Testis (tissue), 2 donors: ENCODE results near the gene ZNF408.

Experiments used
- POLR2A ChIP-seq: fragments of 450-650 bp; IDR thresholded peaks from one replicate; pipeline ENCODE4 v1.6.1; 2017; ENCODE audit warnings: antibody characterized with exemption, mild to moderate bottlenecking, moderate library complexity
- TF ChIP-seq, protein P1 (sequence below), 3 experiments: fragments of 450-650 bp in 2 of 3; fragments of 200-600 bp in 1 of 3; sonication (generic) in 1 of 3; IDR thresholded peaks; one replicate each; pipeline ENCODE4 v1.5.1; 2016 to 2019; ENCODE audit warnings: antibody characterized with exemption in 3 of 3, mild to moderate bottlenecking in 2 of 3, moderate library complexity in 1 of 3

DNA sequence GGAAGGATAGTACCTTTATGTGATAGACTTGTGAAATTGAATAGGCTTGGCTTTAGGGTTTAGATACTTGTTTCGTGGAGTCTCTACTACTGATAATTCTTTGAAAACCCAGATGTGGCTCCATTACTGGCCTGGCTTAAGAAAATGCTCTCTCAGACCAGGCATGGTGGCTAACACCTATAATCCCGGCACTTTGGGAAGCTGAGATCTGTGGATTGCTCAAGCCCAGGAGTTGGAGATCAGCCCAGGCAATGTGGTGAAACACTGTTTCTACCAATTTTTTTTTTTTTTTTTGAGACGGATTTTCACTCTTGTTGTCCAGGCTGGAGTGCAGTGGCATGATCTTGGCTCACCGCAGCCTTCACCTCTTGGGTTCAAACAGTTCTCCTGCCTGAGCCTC, 42.6 kb upstream of the ZNF408 start:
- TF ChIP-seq, protein P1, sequence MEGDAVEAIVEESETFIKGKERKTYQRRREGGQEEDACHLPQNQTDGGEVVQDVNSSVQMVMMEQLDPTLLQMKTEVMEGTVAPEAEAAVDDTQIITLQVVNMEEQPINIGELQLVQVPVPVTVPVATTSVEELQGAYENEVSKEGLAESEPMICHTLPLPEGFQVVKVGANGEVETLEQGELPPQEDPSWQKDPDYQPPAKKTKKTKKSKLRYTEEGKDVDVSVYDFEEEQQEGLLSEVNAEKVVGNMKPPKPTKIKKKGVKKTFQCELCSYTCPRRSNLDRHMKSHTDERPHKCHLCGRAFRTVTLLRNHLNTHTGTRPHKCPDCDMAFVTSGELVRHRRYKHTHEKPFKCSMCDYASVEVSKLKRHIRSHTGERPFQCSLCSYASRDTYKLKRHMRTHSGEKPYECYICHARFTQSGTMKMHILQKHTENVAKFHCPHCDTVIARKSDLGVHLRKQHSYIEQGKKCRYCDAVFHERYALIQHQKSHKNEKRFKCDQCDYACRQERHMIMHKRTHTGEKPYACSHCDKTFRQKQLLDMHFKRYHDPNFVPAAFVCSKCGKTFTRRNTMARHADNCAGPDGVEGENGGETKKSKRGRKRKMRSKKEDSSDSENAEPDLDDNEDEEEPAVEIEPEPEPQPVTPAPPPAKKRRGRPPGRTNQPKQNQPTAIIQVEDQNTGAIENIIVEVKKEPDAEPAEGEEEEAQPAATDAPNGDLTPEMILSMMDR (IDR thresholded peaks at IDR 0.05), result no peak
- TF ChIP-seq POLR2A, result no peak
